GM21526 (cell line): ENCODE data around the gene BGLAP.

Experiments
- ATAC-seq: cut with Tn5 transposase; IDR thresholded peaks from one replicate; pipeline ENCODE4 v1.9.1; 2021; ENCODE audit warnings: moderate library complexity; ENCODE audit not compliant: unreplicated experiment, low FRiP score

Gene BGLAP

GRCh38 chr1:156251527-156251926, 9.5 kb downstream of the BGLAP start:
- ATAC-seq, result no peak

- no peak for ATAC-seq
Observed at GRCh38 chr1:156253634-156254033, 11.7 kb downstream of the BGLAP start.

- no peak for ATAC-seq
Observed at GRCh38 chr1:156257711-156258110, 15.7 kb downstream of the BGLAP start.

DNA sequence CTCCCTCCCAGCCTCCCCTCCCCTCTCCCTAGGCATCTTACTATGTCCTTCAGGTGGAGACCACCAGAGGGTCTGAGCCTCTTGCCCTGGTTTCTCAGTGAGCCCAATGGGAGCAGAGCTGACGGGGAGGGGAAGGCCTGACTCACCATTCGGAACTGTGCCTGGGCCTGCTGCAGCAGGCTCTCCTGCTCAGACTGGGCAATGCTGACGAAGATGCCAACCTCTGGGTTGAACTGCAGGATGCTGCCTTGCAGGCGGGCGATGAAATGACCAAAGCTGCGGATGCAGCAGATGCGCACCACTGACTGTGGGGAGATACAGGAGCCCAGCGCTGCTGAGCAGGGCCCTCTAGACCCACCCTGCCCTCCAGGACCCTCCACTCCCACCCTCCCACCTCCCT, 16.9 kb downstream of the BGLAP start:
- no peak for ATAC-seq

DNA sequence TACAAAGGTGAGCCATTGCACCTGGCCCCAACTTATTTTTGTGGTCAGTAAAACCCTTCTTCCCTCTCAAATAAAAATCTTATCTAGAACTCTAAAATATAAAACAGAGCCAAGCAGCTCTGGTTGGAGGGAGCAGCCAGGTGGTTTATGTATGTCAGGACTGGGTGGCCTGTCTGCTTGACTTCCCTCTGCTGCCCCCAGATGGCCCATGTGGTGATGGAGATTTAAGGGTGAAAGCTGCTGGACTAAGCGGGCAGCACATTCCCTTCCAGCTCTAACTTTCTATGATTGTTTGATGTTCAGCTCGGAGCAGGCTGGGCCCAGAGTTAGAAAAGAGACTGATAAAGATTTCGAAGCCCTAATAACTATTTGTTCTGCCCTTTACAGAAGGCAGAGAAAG, 17.8 kb downstream of the BGLAP start:
- ATAC-seq, result no peak

- ATAC-seq, result no peak
Observed at GRCh38 chr1:156260896-156261295, 18.9 kb downstream of the BGLAP start.

DNA sequence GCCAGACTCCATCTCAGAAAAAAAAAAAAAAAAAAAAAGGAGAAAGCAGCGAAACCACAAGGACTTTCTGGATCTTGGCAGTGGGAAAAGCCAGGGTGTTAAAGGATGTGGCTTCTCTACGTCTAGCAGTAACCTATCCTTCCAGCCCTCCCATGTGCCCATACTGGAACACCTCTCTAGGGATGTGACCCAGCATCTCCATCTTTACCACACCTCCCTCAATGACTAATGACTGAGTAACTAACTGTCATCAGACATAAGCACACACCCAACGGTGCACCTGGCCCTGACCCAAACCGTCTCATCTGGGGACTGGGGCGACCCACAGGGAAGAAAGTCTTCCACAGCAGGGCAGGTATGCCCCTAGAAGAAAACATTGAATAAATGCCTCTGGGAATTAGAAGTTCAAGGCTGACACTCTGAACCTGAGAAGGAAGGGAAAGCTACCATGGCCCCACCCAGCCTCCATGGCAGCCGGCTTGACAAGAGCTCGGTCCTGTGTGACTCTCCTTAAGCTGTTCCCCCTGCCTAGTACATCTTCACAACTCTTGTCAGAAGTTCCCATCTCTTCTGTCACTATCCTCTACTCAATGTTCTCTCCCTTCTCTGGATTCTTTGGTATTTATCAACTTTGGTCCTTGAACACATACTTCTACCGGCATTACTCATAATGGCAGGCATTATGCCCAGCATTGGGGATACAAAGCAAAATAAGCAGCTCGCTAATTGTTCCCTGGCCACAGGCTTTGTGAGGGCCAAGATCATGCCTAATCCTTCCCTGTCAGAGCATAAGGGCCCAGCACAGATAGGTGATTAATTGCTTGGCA, 20.7 kb downstream of the BGLAP start:
- ATAC-seq, result no peak

GRCh38 chr1:156263288-156263655, 21.3 kb downstream of the BGLAP start:
- ATAC-seq, result no peak

DNA sequence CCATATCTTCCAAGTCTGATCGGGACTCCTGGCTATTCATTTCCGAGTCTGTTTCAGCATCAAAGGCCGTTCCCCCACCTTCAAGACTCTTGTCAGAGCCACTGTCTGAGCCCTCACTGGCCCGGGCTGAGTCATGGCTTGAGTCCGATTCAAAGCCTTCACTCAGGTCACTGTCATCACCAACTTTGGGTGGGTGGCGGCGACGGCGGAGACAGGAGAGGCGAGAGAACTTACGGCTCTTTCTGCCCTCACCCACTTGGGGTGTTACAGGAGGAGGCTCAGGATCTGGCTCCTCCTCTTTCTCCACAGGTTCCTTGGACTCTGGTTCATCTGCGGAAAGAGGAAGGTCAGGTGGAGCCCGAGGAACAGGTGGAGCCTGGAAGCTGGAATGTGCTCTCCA, 24.1 kb downstream of the BGLAP start:
- no peak for ATAC-seq

- ATAC-seq, result no peak
Observed at GRCh38 chr1:156268336-156268735, 26.4 kb downstream of the BGLAP start.

DNA sequence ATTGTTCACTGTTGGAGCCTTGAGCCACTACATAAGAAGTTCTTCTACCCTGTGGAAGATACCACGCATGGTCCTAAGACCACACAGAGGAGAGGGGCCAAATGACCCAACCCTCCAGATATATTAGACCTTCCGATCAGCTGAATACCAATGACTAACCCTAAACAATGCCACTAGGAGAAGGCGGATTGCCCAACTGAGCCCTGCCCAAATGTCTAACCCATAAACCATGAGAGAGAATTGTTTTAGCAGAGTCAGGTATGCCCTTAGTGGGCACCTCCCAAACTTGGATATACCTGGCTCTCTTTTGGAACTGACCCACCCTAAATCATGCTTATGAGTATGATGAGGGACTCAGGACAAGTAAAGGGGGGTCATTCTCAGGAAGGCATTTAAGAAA, 28.3 kb downstream of the BGLAP start:
- no peak for ATAC-seq

GRCh38 chr1:156276532-156276931, 34.5 kb downstream of the BGLAP start:
- no peak for ATAC-seq

- ATAC-seq, result no peak
Observed at GRCh38 chr1:156276966-156277381, 35.0 kb downstream of the BGLAP start.

- ATAC-seq, result no peak
Observed at GRCh38 chr1:156279837-156280236, 37.9 kb downstream of the BGLAP start.

DNA sequence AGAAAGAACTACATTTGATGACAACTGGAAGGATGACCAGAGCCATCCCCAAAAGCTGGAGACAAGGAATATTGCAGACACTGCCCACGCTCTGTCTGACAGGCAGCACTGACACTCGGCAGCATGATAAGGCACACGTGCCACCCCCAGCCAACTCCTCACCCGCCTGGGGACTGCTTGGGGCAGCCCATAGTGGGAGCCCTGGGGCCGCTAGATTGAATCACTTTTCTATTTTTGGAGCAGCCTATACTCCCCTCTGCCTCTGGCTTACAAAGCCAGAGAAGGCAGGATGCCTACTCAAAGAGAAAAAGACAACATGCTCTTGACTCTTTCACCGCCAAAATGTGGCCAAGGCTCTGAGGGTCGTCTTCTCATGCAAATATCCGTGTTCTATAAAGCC, 39.3 kb downstream of the BGLAP start:
- ATAC-seq, result peak; percentile 35

DNA sequence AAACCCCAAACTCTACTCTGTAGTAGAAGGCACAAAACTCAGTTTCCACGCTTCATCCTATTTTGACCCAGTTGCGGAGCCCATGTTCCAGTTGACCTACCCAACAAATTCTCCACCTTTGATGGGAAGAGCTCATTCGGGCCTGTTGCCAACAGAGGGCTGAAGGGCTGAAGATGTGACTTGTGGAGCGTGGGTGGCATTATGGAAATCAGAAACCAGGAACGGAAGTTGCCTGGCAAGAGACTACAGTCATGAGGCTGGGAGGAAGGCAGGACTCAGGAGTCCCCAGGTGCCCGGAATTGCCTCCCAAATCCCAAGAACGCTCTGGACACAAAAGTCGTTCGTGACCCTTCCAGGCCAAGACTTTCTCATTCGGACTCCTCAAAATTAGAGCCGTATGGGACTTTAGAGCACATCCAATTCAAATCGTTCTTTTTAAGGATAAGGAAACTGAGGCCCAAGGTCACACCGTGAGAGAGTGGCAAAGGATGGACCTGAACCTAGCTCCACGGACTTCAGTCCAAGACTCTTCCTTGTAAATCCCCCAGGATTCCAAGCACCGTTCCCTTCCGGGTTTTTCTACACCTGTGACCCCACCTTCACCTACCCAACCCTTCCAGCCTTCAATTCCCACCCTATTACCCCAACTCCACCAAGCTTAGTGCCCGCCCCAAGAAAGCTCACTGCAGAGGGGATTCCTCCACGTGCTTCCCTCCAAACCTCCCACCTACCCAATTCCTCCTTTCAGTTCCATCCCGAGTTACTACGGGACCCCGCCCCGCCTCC, 39.9 kb downstream of the BGLAP start:
- ATAC-seq, result no peak

- ATAC-seq, result peak; percentile 72
Observed at GRCh38 chr1:156282479-156283222, 40.7 kb downstream of the BGLAP start, which contains the start of gene SMG5. Gene SMG5 (minus strand): TSS chr1:156282825. CDS start chr1:156282680, 145 bp downstream.

DNA sequence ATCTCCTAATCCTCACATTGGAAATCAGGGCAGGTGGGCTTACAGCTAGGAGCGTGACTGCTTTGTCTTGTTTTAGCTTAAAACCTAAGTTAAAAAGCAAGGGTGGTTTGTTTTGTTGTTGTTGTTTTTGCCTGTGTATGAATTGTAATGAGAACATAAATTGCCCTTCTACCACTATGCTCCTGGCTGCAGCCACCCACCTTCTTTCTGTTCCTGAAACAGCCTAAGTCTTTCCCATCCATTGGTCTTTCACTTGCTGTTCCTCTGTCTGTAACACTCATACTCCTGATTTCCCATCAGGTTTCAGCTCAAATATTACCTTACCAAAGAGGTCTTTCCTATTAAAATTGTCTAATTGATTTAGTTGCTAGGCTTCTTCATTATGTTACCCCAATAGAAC, 41.5 kb downstream of the BGLAP start:
- ATAC-seq, result no peak

DNA sequence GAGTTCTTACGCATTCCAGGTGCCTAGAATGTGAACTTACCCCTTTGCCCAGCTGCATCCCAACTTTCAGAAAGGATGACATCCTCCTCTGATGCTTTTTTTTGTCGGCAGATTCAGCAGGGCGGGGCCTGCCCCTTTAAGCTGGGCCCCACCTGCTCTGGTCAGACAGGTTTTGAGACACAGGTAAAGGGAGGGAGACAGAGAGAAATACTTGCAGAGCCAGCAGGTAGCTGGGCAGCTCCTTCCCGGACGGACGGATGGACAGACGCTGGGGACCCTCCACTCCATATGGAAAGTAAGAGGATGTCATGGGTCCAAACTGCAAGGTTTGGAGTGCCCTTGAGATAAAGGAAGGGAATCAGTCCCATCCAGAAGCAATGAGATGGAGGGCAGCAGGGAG, 42.1 kb downstream of the BGLAP start, which contains the start of gene TMEM79:
Gene TMEM79, plus strand, starts transcription at position 214 of the 400 bp plus-strand sequence. CDS start 902 bp downstream, outside the sequence.
- no peak for ATAC-seq

- ATAC-seq, result no peak
Observed at GRCh38 chr1:156284757-156285156, 42.8 kb downstream of the BGLAP start.

DNA sequence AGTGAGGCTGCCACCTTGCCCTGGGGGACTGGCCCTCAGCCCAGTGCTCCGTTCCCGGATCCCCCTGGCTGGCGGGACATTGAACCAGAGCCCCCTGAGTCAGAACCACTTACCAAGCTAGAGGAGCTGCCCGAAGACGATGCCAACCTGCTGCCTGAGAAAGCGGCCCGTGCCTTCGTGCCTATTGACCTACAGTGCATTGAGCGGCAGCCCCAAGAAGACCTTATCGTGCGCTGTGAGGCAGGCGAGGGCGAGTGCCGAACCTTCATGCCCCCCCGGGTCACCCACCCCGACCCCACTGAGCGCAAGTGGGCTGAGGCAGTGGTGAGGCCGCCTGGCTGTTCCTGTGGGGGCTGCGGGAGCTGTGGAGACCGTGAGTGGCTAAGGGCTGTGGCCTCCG, 43.5 kb downstream of the BGLAP start:
- no peak for ATAC-seq
